ENCODE results near the gene EPHB1. TPM values are rescaled to one million over a fixed set of nuclear protein-coding genes. Genes with fewer than 3 reads are reported as not detected.

Gene EPHB1
- total and polyA plus RNA-seq, 4 donors, result 0.23 to 1.7 (median 0.52) TPM

- 78% methylated on average over 2 of the region's 2 CpGs for WGBS
Observed at GRCh38 chr3:134972836-134973455, 177.9 kb downstream of the EPHB1 start.

More at GRCh38 chr3:134972836-134973455, 177.9 kb downstream of the EPHB1 start:
- Histone ChIP-seq H3K36me3 (ENCODE audit: control insufficient read depth in 4 of 4, insufficient read depth in 3 of 4, low read depth in 1 of 4, low read length in 3 of 4) (no peaks in the 10 kb centered on the region), H3K27me3 (ENCODE audit: control insufficient read depth in 4 of 4, insufficient read depth in 4 of 4, low read length in 3 of 4) (no peaks in the 10 kb centered on the region), H3K27ac (ENCODE audit: low read depth in 1 of 2, low read length in 2 of 2) (no peak overlapping the region), H3K4me1 (ENCODE audit: control insufficient read depth in 4 of 4, insufficient read depth in 4 of 4, low read length in 3 of 4) (no peaks in the 10 kb centered on the region), H3K9me3 (ENCODE audit: control insufficient read depth in 4 of 4, low read length in 3 of 4) (no peaks in the 10 kb centered on the region), H3K9ac (ENCODE audit: low read depth in 1 of 2, low read length in 2 of 2) (no peak overlapping the region), H3K4me3 (ENCODE audit: low read depth in 1 of 3, low read length in 3 of 3) (no peak overlapping the region)
- TF ChIP-seq RAD21 (IDR thresholded peaks at IDR 0.05) (no peak), GABPA (IDR thresholded peaks at IDR 0.05 in 1 of 2, conservative IDR thresholded peaks at IDR 0.05 in 1 of 2) (no peak), ATF3 (IDR thresholded peaks at IDR 0.05) (no peak), JUND (IDR thresholded peaks at IDR 0.05) (no peak), FOXA1 (IDR thresholded peaks at IDR 0.05) (no peak), MAX (IDR thresholded peaks at IDR 0.05) (no peak), HNF4G (IDR thresholded peaks at IDR 0.05) (no peak), HNF4A (conservative IDR thresholded peaks at IDR 0.05) (no peak), NR2F2 (IDR thresholded peaks at IDR 0.05) (no peak), CTCF (IDR thresholded peaks at IDR 0.05; ENCODE audit: low read depth, low read length, missing input control) (no peak), REST (IDR thresholded peaks at IDR 0.05) (no peak), FOXA2 (IDR thresholded peaks at IDR 0.05) (no peak), EGR1 (IDR thresholded peaks at IDR 0.05; ENCODE audit: low read depth in 2 of 2) (no peak), YY1 (IDR thresholded peaks at IDR 0.05) (no peak), RXRA (IDR thresholded peaks at IDR 0.05) (no peak), SP1 (IDR thresholded peaks at IDR 0.05) (no peak), ZBTB33 (IDR thresholded peaks at IDR 0.05) (no peak), TAF1 (conservative IDR thresholded peaks at IDR 0.05) (no peak)
- DNase-seq (ENCODE audit: low spot score), result no peak
